A549 (cell line): ENCODE data around the gene GUCA2A. TPM values are rescaled to one million over a fixed set of nuclear protein-coding genes. Genes with fewer than 3 reads are reported as not detected.

ENCODE experiments used
- ATAC-seq, 2 experiments: fragments of 200-7000 bp in 1 of 2; fragments of >200 bp in 1 of 2; cut with Nextera tagmentation in 1 of 2; cut with Tn5 transposase in 1 of 2; 3 replicates each; pipeline versions ENCODE4 v1.8.0 to v1.9.1; 2018 to 2020; ENCODE audit warnings: mild to moderate bottlenecking in 1 of 2, moderate library complexity in 1 of 2
- CTCF ChIA-PET: fragments of 300-600 bp; sonication (Branson Sonifier 250); formaldehyde crosslinking; extraction: SDS; loops from one replicate; lab custom pipeline; 2021; ENCODE audit warnings: antibody characterized with exemption, inconsistent platforms; lab: Yijun Ruan, JAX
- POLR2A ChIA-PET: fragments of 350-600 bp; formaldehyde crosslinking; extraction: SDS; loops from one replicate; lab custom pipeline; 2021; ENCODE audit warnings: antibody characterized with exemption, inconsistent platforms; lab: Yijun Ruan, JAX
- DNase-seq, 2 experiments: peaks; one replicate each; pipeline versions ENCODE4 v3.0.0 to v3.0.0-alpha.2; 2011 to 2016; ENCODE audit warnings: low read depth in 1 of 2, low spot score in 1 of 2
- FAIRE-seq: peaks from 2 replicates; lab custom pipeline; 2011; peaks lifted over from hg19 to GRCh38; lab: Jason Lieb, UNC
- H3K27ac ChIP-seq, 2 experiments: fragments of >200 bp; sonication (Bioruptor Twin); formaldehyde crosslinking; 3 replicates each; pipeline ENCODE4 v1.5.1; 2016 to 2017
- H3K4me1 ChIP-seq: fragments of >200 bp; sonication (Bioruptor Twin); formaldehyde crosslinking; 3 replicates; pipeline ENCODE4 v1.6.1; 2016
- H3K4me2 ChIP-seq: fragments of >200 bp; sonication (Bioruptor Twin); formaldehyde crosslinking; 3 replicates; pipeline ENCODE4 v1.6.1; 2016
- H3K4me3 ChIP-seq: fragments of >200 bp; sonication (Bioruptor Twin); formaldehyde crosslinking; 3 replicates; pipeline ENCODE4 v1.5.1; 2016
- H3K9me3 ChIP-seq: fragments of >200 bp; sonication (Bioruptor Twin); formaldehyde crosslinking; 3 replicates; pipeline ENCODE4 v1.6.1; 2016
- BCL3 ChIP-seq: fragments of >200 bp; sonication (Bioruptor Twin); formaldehyde crosslinking; IDR thresholded peaks from 3 replicates; pipeline ENCODE4 v1.6.1; 2016
- CBX8 ChIP-seq: fragments of 200-600 bp; sonication (generic); IDR thresholded peaks from 2 replicates; pipeline ENCODE4 v1.6.1; 2016
- CTCF ChIP-seq: fragments of >200 bp; sonication (Bioruptor Twin); formaldehyde crosslinking; IDR thresholded peaks from 3 replicates; pipeline ENCODE4 v1.5.1; 2016
- E2F6 ChIP-seq: IDR thresholded peaks from 2 replicates; pipeline ENCODE4 v1.6.1; 2012; ENCODE audit warnings: low read depth, borderline replicate concordance
- ESRRA ChIP-seq: fragments of 150-350 bp; IDR thresholded peaks from 2 replicates; pipeline ENCODE4 v1.6.1; 2014; ENCODE audit warnings: mild to moderate bottlenecking, low read length, borderline replicate concordance
- FOXS1 ChIP-seq: fragments of 250-450 bp; sonication (Bioruptor Pico); IDR thresholded peaks from 2 replicates; pipeline ENCODE4 v1.5.0; 2020; ENCODE audit warnings: mild to moderate bottlenecking, moderate library complexity
- GATA3 ChIP-seq: IDR thresholded peaks from 2 replicates; pipeline ENCODE4 v1.6.1; 2012; ENCODE audit warnings: borderline replicate concordance
- HDAC2 ChIP-seq: fragments of 200-600 bp; sonication (generic); IDR thresholded peaks from 2 replicates; pipeline ENCODE4 v1.6.1; 2016
- HMGXB4 ChIP-seq: fragments of 250-450 bp; sonication (Bioruptor Pico); IDR thresholded peaks from 2 replicates; pipeline ENCODE4 v1.5.0; 2021; ENCODE audit warnings: mild to moderate bottlenecking, moderate library complexity, borderline replicate concordance
- HOXA7 ChIP-seq: fragments of 250-450 bp; sonication (Bioruptor Pico); IDR thresholded peaks from 2 replicates; pipeline ENCODE4 v1.5.0; 2020; ENCODE audit warnings: mild to moderate bottlenecking, moderate library complexity
- JUN ChIP-seq, 2 experiments: fragments of >200 bp; sonication (Bioruptor Twin); formaldehyde crosslinking; IDR thresholded peaks; 2 replicates in 1 of 2; 3 replicates in 1 of 2; pipeline ENCODE4 v1.6.1; 2016 to 2017
- NPAS2 ChIP-seq: fragments of 250-450 bp; sonication (Bioruptor Pico); IDR thresholded peaks from 2 replicates; pipeline ENCODE4 v1.8.0; 2022; ENCODE audit warnings: mild to moderate bottlenecking, moderate library complexity, borderline replicate concordance
- POLR2A ChIP-seq: IDR thresholded peaks from 2 replicates; pipeline ENCODE4 v1.6.1; 2012; ENCODE audit warnings: mild to moderate bottlenecking, low read length
- RAD21 ChIP-seq, 2 experiments: fragments of >200 bp in 1 of 2; sonication (Bioruptor Twin) in 1 of 2; formaldehyde crosslinking in 1 of 2; IDR thresholded peaks in 1 of 2; conservative IDR thresholded peaks in 1 of 2; 2 replicates in 1 of 2; 3 replicates in 1 of 2; pipeline ENCODE4 v1.6.1; 2012 to 2018; ENCODE audit warnings: inconsistent platforms in 1 of 2
- RNF2 ChIP-seq: fragments of 200-600 bp; sonication (generic); IDR thresholded peaks from 2 replicates; pipeline ENCODE4 v1.6.1; 2016; ENCODE audit warnings: low read depth, mild to moderate bottlenecking, antibody characterized with exemption, moderate library complexity, borderline replicate concordance
- SMC3 ChIP-seq: fragments of >200 bp; sonication (Bioruptor Twin); formaldehyde crosslinking; IDR thresholded peaks from 3 replicates; pipeline ENCODE4 v1.6.1; 2018; ENCODE audit warnings: inconsistent platforms
- TFCP2L1 ChIP-seq: fragments of 250-450 bp; sonication (Bioruptor Pico); IDR thresholded peaks from 2 replicates; pipeline ENCODE4 v1.5.0; 2021; ENCODE audit warnings: mild to moderate bottlenecking
- ZC3H11A ChIP-seq: fragments of 450-650 bp; IDR thresholded peaks from 2 replicates; pipeline ENCODE4 v1.6.1; 2014; ENCODE audit warnings: antibody characterized with exemption, mild to moderate bottlenecking
- ZNF302 ChIP-seq: fragments of 250-450 bp; sonication (Bioruptor Pico); IDR thresholded peaks from 2 replicates; pipeline ENCODE4 v1.9.0; 2021; ENCODE audit warnings: inconsistent platforms, mild to moderate bottlenecking, moderate library complexity
- ZSCAN20 ChIP-seq: fragments of 250-450 bp; sonication (Bioruptor Pico); IDR thresholded peaks from 2 replicates; pipeline ENCODE4 v1.8.0; 2022; ENCODE audit warnings: mild to moderate bottlenecking, moderate library complexity
- WGBS: methylation state at CpG from one replicate; pipeline ENCODE4 v1.1.6; 2017; ENCODE audit errors: missing lambda C conversion rate; 5-methylcytosine and 5-hydroxymethylcytosine counted together
- polyA plus RNA-seq, 4 experiments: library from polyadenylated mRNA; depleted of rRNA in 3 of 4; stranded (reverse); fragments of >200 nt; fragmentation: RNase III in 1 of 4; extraction: RNeasy Plus Mini Kit Qiagen cat#74134 plus additional on column Dnase treatment in 1 of 4; gene quantifications; 2 replicates in 3 of 4; 3 replicates in 1 of 4; pipeline ENCODE4 v1.2.3, GENCODE V29; 2011 to 2017

Gene GUCA2A
- polyA plus RNA-seq, 2 of the 4 experiments (the other 2 are of a cell fraction): not detected

GRCh38 chr1:42177541-42177981 is 13.0 kb upstream of the GUCA2A start:
- no peak for ATAC-seq
- no peak for TF ChIP-seq ZSCAN20 (CRISPR knock-in tag)
- TF ChIP-seq HDAC2: no peak
- no peak for TF ChIP-seq JUN (IDR thresholded peaks at IDR 0.05)
- no peak for TF ChIP-seq ESRRA
- TF ChIP-seq ZC3H11A: no peak
- no peak for TF ChIP-seq RNF2
- no peak for TF ChIP-seq POLR2A
- TF ChIP-seq, all 56 proteins: peak for 0
- FAIRE-seq (no peak), DNase-seq (no peak)
- POLR2A ChIA-PET: interaction anchor here (0.6 kb wide), 1 partner anchor 86 kb away, joined by 6 read pairs; no protein-coding TSS in a partner anchor
- Histone ChIP-seq H3K4me3 (no peak overlapping the region), H3K9me3 (no peaks in the 10 kb centered on the region), H3K4me2 (no peak overlapping the region), H3K4me1 (no peaks in the 10 kb centered on the region), H3K27ac (no peak overlapping the region)
- CTCF ChIA-PET: interaction anchor here (0.8 to 1.0 kb wide), 5 partner anchors 10 to 366 kb away, joined by 3 read pairs; no protein-coding TSS in a partner anchor
- WGBS: 82% methylated on average over 6 of the region's 6 CpGs

- no peak overlapping the region for H3K27ac ChIP-seq
- CTCF ChIA-PET: interaction anchor here (0.8 to 1.4 kb wide), 6 partner anchors 9 to 603 kb away, joined by 3 to 8 read pairs (median 3); no protein-coding TSS in a partner anchor
Observed at GRCh38 chr1:42176902-42177519, 12.5 kb upstream of the GUCA2A start.

GRCh38 chr1:42175314-42176054 is 10.9 kb upstream of the GUCA2A start:
- CTCF ChIA-PET: interaction anchor here (0.6 to 9.0 kb wide), 12 partner anchors 8 to 1440 kb away, joined by 3 to 70 read pairs (median 3); partner anchors contain the start of genes GUCA2A and GUCA2B
- no peak overlapping the region for H3K4me2 ChIP-seq
- no peak overlapping the region for H3K4me3 ChIP-seq
- H3K4me1 ChIP-seq: no peaks in the 10 kb centered on the region
- H3K27ac ChIP-seq: no peak overlapping the region
- TF ChIP-seq HOXA7 (CRISPR knock-in tag) (no peak), HMGXB4 (CRISPR knock-in tag) (no peak), RAD21 (conservative IDR thresholded peaks at IDR 0.05 in 1 of 2, IDR thresholded peaks at IDR 0.05 in 1 of 2) (no peak), BCL3 (no peak), E2F6 (no peak), NPAS2 (CRISPR knock-in tag) (no peak), FOXS1 (CRISPR knock-in tag) (no peak), ZNF302 (CRISPR knock-in tag) (no peak), CBX8 (no peak), GATA3 (no peak), TFCP2L1 (CRISPR knock-in tag) (no peak)
- ATAC-seq (no peak), FAIRE-seq (no peak), DNase-seq (no peak)
- 90% methylated on average over 7 of the region's 7 CpGs for WGBS
- POLR2A ChIA-PET: no interaction called here
- H3K9me3 ChIP-seq: no peaks in the 10 kb centered on the region

More at GRCh38 chr1:42176902-42177519, 12.5 kb upstream of the GUCA2A start:
- Histone ChIP-seq H3K4me2 (no peak overlapping the region), H3K4me1 (no peaks in the 10 kb centered on the region), H3K4me3 (no peak overlapping the region), H3K9me3 (no peaks in the 10 kb centered on the region)
- FAIRE-seq (no peak), ATAC-seq (peak; percentile 51 to 77; a peak in 4 of 6 replicates), DNase-seq (peak; percentile 40 to 56)
- TF ChIP-seq CTCF: peak; percentile 68
- peak; percentile 70 to 74 for TF ChIP-seq RAD21 (conservative IDR thresholded peaks at IDR 0.05 in 1 of 2, IDR thresholded peaks at IDR 0.05 in 1 of 2)
- peak; percentile 62 for TF ChIP-seq SMC3
- TF ChIP-seq NPAS2 (CRISPR knock-in tag): no peak
- 73% methylated on average over 4 of the region's 4 CpGs for WGBS
- POLR2A ChIA-PET: interaction anchor here (0.6 kb wide), 1 partner anchor 86 kb away, joined by 6 read pairs; no protein-coding TSS in a partner anchor
